ENCODE data around the gene AMDHD1. TPM values are rescaled to one million over a fixed set of nuclear protein-coding genes. Genes with fewer than 3 reads are reported as not detected.

Gene AMDHD1
- total and polyA plus RNA-seq, 10 of the 15 experiments (the other 5 are each of a cell fraction or from before 2014, with no cell fraction given), result 0.04 to 0.28 (median 0.13) TPM; not detected in 4

DNA sequence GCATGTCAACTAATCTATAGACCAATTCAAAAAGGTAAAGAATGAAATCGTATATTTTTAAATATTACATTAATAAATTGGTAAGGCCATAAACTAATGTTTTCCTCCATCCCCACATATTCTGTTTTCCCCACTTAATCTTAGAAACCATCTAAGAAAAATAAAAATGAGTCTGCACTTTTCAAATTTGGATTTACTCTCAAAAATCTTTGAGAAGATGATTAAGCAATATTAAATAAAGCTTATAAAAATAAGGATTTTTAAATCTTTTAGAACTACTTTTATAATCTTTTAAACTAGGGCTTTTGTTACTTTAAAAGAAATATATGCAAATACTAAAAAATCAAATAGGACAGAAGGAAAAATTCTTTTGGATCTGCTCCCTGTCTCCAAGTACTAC is 63.6 kb downstream of the AMDHD1 start (continued):
- no peak for TF ChIP-seq ZBTB4 (CRISPR knock-in tag; IDR thresholded peaks at IDR 0.05)
- TF ChIP-seq MTA3 (IDR thresholded peaks at IDR 0.05; ENCODE audit: borderline replicate concordance, low read length), result no peak
- TF ChIP-seq, protein P1, sequence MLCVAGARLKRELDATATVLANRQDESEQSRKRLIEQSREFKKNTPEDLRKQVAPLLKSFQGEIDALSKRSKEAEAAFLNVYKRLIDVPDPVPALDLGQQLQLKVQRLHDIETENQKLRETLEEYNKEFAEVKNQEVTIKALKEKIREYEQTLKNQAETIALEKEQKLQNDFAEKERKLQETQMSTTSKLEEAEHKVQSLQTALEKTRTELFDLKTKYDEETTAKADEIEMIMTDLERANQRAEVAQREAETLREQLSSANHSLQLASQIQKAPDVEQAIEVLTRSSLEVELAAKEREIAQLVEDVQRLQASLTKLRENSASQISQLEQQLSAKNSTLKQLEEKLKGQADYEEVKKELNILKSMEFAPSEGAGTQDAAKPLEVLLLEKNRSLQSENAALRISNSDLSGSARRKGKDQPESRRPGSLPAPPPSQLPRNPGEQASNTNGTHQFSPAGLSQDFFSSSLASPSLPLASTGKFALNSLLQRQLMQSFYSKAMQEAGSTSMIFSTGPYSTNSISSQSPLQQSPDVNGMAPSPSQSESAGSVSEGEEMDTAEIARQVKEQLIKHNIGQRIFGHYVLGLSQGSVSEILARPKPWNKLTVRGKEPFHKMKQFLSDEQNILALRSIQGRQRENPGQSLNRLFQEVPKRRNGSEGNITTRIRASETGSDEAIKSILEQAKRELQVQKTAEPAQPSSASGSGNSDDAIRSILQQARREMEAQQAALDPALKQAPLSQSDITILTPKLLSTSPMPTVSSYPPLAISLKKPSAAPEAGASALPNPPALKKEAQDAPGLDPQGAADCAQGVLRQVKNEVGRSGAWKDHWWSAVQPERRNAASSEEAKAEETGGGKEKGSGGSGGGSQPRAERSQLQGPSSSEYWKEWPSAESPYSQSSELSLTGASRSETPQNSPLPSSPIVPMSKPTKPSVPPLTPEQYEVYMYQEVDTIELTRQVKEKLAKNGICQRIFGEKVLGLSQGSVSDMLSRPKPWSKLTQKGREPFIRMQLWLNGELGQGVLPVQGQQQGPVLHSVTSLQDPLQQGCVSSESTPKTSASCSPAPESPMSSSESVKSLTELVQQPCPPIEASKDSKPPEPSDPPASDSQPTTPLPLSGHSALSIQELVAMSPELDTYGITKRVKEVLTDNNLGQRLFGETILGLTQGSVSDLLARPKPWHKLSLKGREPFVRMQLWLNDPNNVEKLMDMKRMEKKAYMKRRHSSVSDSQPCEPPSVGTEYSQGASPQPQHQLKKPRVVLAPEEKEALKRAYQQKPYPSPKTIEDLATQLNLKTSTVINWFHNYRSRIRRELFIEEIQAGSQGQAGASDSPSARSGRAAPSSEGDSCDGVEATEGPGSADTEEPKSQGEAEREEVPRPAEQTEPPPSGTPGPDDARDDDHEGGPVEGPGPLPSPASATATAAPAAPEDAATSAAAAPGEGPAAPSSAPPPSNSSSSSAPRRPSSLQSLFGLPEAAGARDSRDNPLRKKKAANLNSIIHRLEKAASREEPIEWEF (IDR thresholded peaks at IDR 0.05; ENCODE audit: insufficient replicate concordance, low read depth, low read length), result no peak
- TF ChIP-seq ZSCAN29 (IDR thresholded peaks at IDR 0.05), result no peak

Measured in GM12878 (cell line).